ENCODE data around the gene EEF1G.

The EEF1G gene

DNA sequence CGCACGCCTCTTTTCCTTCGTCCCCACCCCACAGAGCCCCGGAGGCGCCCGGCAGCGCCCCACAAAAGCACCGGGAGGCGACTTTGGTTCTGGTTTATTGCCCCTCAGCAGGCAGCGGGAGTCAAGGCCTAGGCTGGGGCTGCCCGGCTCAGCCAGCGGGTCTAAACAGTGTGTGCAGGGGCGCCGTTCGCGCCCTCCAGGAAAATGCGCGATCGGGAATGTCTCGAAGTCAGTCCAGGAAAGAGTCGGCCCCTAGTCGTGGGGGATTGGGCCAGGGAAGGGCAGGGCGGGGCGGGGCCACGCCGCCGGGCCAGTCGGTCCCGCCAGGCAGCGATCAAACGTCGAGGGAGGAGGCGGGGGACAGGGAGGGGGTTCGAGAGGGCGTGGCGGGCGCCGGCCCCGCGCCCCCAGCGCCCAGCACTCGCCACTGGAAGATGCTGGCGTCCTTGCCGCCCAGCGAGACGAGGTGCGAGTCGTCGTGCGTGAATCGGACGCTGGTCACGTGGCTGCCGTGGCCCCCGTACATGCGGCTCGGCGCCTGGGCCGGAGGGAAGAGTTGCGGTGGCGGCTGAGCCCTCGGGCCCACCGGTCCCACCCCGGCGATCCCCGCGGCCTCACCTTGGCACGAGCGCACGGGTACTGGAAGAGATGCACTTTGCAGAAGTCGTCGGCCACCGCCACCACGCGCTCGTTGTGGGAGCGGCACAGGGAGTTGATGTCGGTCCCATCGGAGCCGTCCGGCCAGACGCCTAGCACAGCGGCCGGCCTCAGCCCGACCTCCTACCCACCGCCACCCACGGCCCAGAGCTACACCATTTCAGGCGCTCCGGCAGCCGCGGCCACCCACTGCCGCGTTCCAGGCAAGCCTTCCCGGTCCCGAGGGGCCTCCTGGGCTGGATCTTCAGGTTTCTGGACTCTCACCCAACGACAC lies 28.7 kb upstream of the EEF1G start:
- Histone ChIP-seq H3K4me1 (ENCODE audit: control insufficient read depth, insufficient read depth, low read length) (peaks cover 31% of the 10 kb centered on the region), H3K4me2 (ENCODE audit: low read length) (peak overlapping the region; percentile 85), H3K27me3 (ENCODE audit: control insufficient read depth, insufficient read depth, low read length) (no peaks in the 10 kb centered on the region), H3K9me3 (replicated peaks; ENCODE audit: low read length) (no peaks in the 10 kb centered on the region), H3K9ac (ENCODE audit: low read depth, low read length) (peak overlapping the region; percentile 99), H3K36me3 (ENCODE audit: insufficient read depth, low read length) (peaks cover 61% of the 10 kb centered on the region), H3K4me3 (ENCODE audit: low read length) (peak overlapping the region; percentile 68)

DNA sequence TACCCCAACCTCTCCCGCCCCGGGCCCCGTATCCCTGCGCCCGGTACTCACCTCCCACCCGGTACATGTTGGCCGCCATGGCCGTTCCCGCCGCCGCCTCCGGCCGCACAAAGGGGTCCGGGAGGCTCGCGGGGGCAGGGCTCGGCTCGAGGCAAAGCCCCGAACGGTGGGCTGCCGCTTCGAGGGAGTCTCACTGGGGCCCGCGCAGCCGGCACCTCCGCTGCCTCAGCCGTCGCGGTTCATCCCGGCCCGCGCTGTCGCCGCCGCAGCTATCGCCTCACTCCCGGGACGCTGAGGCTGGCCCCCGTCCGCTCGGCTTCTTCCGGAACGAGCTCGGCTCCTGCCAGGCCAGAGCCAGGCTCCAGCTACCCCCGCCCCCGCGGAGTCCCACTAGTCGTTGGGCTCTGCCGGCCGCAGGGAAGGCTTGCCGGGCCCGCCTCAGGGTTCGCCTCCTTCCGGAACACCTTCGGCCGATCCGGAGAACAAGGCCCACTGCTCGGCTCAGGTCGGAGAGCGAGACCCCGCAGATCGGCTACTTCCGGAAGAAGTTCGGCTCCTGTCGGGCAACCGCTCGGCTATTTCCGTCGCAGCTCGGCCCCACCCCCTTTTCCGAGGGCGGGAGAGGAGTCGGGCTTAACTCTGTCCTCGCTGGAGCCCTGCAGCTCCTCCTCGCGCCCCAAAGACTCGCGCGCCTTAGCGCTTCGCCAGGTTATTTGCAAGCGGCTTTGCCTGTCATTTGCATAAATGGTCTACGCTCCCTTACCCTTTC lies 27.9 kb upstream of the EEF1G start, which contains the start of gene MTA2:
Gene MTA2 (minus strand): TSS at position 494 of the 769 bp plus-strand sequence. CDS start 415 bp downstream, at position 79.
- no peaks in the 10 kb centered on the region for H3K9me3 ChIP-seq (replicated peaks; ENCODE audit: low read length)
- H3K27me3 ChIP-seq (ENCODE audit: control insufficient read depth, insufficient read depth, low read length): no peaks in the 10 kb centered on the region
- H3K4me1 ChIP-seq (ENCODE audit: control insufficient read depth, insufficient read depth, low read length): peaks cover 31% of the 10 kb centered on the region
- peak within 1 kb of the TSS; percentile 85 for H3K4me2 ChIP-seq (ENCODE audit: low read length)
- H3K9ac ChIP-seq (ENCODE audit: low read depth, low read length): peak within 1 kb of the TSS; percentile 99
- peak within 1 kb of the TSS; percentile 97 for H3K4me3 ChIP-seq (ENCODE audit: low read length)
- H3K36me3 ChIP-seq (ENCODE audit: insufficient read depth, low read length): peaks cover 66% of the 10 kb centered on the region

- Histone ChIP-seq H3K27me3 (ENCODE audit: control insufficient read depth, insufficient read depth, low read length) (no peaks in the 10 kb centered on the region), H3K9me3 (replicated peaks; ENCODE audit: low read length) (no peaks in the 10 kb centered on the region), H3K4me1 (ENCODE audit: control insufficient read depth, insufficient read depth, low read length) (peaks cover 31% of the 10 kb centered on the region), H3K4me2 (ENCODE audit: low read length) (peak overlapping the region; percentile 84), H3K36me3 (ENCODE audit: insufficient read depth, low read length) (peaks cover 68% of the 10 kb centered on the region), H3K9ac (ENCODE audit: low read depth, low read length) (peak overlapping the region; percentile 99), H3K4me3 (ENCODE audit: low read length) (peak overlapping the region; percentile 97)
These were observed 27.4 kb upstream of the EEF1G start for GRCh38 chr11:62601122-62601371.

- peak overlapping the region; percentile 97 for H3K4me3 ChIP-seq (ENCODE audit: low read length)
- H3K9me3 ChIP-seq (replicated peaks; ENCODE audit: low read length): no peaks in the 10 kb centered on the region
- H3K4me1 ChIP-seq (ENCODE audit: control insufficient read depth, insufficient read depth, low read length): peaks cover 31% of the 10 kb centered on the region
- H3K9ac ChIP-seq (ENCODE audit: low read depth, low read length): peak overlapping the region; percentile 99
- no peaks in the 10 kb centered on the region for H3K27me3 ChIP-seq (ENCODE audit: control insufficient read depth, insufficient read depth, low read length)
- peaks cover 68% of the 10 kb centered on the region for H3K36me3 ChIP-seq (ENCODE audit: insufficient read depth, low read length)
- peak overlapping the region; percentile 84 for H3K4me2 ChIP-seq (ENCODE audit: low read length)
These were observed 26.9 kb upstream of the EEF1G start for GRCh38 chr11:62600367-62601121.

- H3K4me1 ChIP-seq (ENCODE audit: control insufficient read depth, insufficient read depth, low read length): peaks cover 31% of the 10 kb centered on the region
- no peaks in the 10 kb centered on the region for H3K27me3 ChIP-seq (ENCODE audit: control insufficient read depth, insufficient read depth, low read length)
- peak overlapping the region; percentile 97 for H3K4me3 ChIP-seq (ENCODE audit: low read length)
- H3K4me2 ChIP-seq (ENCODE audit: low read length): peak overlapping the region; percentile 84
- H3K9ac ChIP-seq (ENCODE audit: low read depth, low read length): peak overlapping the region; percentile 99
- H3K36me3 ChIP-seq (ENCODE audit: insufficient read depth, low read length): peaks cover 68% of the 10 kb centered on the region
- H3K9me3 ChIP-seq (replicated peaks; ENCODE audit: low read length): no peaks in the 10 kb centered on the region
These were observed 26.2 kb upstream of the EEF1G start for GRCh38 chr11:62599901-62600300.

DNA sequence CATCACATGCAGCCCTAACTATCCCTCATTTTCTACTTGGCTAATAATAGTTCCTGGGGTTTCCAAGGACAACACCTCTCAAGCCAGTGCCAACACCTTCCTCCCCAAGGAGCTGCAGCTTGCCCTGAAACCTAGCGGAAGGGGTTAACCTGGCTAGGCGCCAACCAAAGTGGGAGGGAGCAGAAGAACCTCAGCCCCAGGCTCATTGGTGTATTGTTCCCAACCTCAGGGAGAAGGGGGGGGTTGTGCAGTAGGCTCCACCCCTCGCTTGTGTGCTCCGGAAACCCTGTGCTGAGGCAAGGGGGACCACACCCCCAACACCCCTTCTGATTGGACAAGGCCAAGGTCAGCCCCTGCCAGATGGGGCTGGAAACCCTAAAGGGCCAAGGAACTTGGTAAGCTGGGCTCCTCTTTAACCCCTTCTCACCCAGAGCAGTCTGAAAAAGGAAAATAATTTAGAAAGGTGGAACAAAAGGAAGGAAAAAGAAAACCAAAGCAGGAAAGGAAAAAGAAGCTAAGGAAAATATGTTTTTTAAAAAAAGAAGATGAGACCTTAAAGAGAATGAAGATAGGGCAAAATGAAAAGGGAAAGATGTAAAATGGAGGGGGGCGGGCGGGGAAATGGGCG lies 25.5 kb upstream of the EEF1G start:
- no peaks in the 10 kb centered on the region for H3K27me3 ChIP-seq (ENCODE audit: control insufficient read depth, insufficient read depth, low read length)
- peak overlapping the region; percentile 84 for H3K4me2 ChIP-seq (ENCODE audit: low read length)
- peaks cover 31% of the 10 kb centered on the region for H3K4me1 ChIP-seq (ENCODE audit: control insufficient read depth, insufficient read depth, low read length)
- peak overlapping the region; percentile 99 for H3K9ac ChIP-seq (ENCODE audit: low read depth, low read length)
- peak overlapping the region; percentile 97 for H3K4me3 ChIP-seq (ENCODE audit: low read length)
- peaks cover 68% of the 10 kb centered on the region for H3K36me3 ChIP-seq (ENCODE audit: insufficient read depth, low read length)
- no peaks in the 10 kb centered on the region for H3K9me3 ChIP-seq (replicated peaks; ENCODE audit: low read length)

DNA sequence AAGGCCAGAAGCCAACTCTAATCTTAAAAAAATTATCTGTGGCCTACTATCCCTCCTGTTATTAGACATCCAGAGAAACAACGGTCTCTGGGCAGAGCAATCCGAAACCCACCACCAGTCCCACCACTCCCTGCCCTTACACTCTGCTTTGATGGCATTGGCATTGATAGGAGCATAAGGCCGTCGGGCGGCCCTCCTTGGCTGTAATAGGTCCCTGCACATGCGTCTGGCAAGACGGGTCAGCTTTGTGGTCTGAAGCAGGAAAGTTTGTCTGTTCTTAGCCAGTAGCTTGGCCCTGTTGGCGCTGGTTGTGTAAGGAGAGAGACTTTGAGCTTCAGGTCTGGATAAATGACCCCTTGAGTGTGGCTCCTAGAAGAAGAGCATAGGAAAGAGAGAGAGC lies 21.4 kb upstream of the EEF1G start:
- Histone ChIP-seq H3K4me1 (ENCODE audit: control insufficient read depth, insufficient read depth, low read length) (peaks cover 28% of the 10 kb centered on the region), H3K4me2 (ENCODE audit: low read length) (no peak overlapping the region), H3K27me3 (ENCODE audit: control insufficient read depth, insufficient read depth, low read length) (no peaks in the 10 kb centered on the region), H3K4me3 (ENCODE audit: low read length) (no peak overlapping the region), H3K9ac (ENCODE audit: low read depth, low read length) (no peak overlapping the region), H3K9me3 (replicated peaks; ENCODE audit: low read length) (no peaks in the 10 kb centered on the region), H3K36me3 (ENCODE audit: insufficient read depth, low read length) (peaks cover 69% of the 10 kb centered on the region)

DNA sequence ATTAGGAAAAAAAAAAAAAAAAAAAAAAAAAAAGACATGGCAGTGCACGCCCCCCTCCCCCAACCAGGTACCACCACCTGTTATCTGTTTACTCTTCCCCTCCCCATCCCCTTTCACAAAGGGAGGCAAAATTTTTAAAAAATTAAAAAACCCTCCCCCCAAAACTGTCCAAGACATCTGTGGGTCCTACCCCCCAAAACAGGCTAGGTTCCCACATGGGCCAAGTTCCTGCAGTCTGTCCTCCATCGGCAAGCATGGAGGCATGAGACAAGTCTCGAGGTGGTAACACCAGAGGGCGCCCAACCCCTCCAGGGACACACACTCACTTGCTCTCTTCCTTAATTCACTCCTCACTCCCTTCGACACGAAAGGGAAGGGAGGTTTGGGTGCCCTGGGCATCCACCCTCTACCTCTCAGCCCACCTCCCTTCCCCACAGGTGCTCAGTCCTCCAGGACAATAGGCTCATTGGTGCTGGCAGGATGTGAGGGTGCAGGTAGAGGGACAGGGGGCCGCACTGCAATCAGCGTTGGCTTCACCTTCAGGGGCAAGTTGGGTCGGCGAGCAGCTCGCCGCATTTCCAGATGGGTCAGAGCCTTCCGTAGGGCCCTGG lies 19.8 kb upstream of the EEF1G start:
- H3K9ac ChIP-seq (ENCODE audit: low read depth, low read length): no peak overlapping the region
- H3K4me1 ChIP-seq (ENCODE audit: control insufficient read depth, insufficient read depth, low read length): peaks cover 14% of the 10 kb centered on the region
- H3K9me3 ChIP-seq (replicated peaks; ENCODE audit: low read length): no peaks in the 10 kb centered on the region
- peaks cover 58% of the 10 kb centered on the region for H3K36me3 ChIP-seq (ENCODE audit: insufficient read depth, low read length)
- no peaks in the 10 kb centered on the region for H3K27me3 ChIP-seq (ENCODE audit: control insufficient read depth, insufficient read depth, low read length)
- no peak overlapping the region for H3K4me3 ChIP-seq (ENCODE audit: low read length)
- H3K4me2 ChIP-seq (ENCODE audit: low read length): no peak overlapping the region

GRCh38 chr11:62592989-62593421 lies 19.3 kb upstream of the EEF1G start:
- no peaks in the 10 kb centered on the region for H3K9me3 ChIP-seq (replicated peaks; ENCODE audit: low read length)
- H3K36me3 ChIP-seq (ENCODE audit: insufficient read depth, low read length): peaks cover 52% of the 10 kb centered on the region
- no peak overlapping the region for H3K4me2 ChIP-seq (ENCODE audit: low read length)
- no peaks in the 10 kb centered on the region for H3K27me3 ChIP-seq (ENCODE audit: control insufficient read depth, insufficient read depth, low read length)
- H3K4me1 ChIP-seq (ENCODE audit: control insufficient read depth, insufficient read depth, low read length): peaks cover 14% of the 10 kb centered on the region
- no peak overlapping the region for H3K9ac ChIP-seq (ENCODE audit: low read depth, low read length)
- H3K4me3 ChIP-seq (ENCODE audit: low read length): no peak overlapping the region

- peak overlapping the region; percentile 71 for H3K9ac ChIP-seq (ENCODE audit: low read depth, low read length)
- peak overlapping the region; percentile 89 for H3K4me2 ChIP-seq (ENCODE audit: low read length)
- peak overlapping the region; percentile 68 for H3K4me3 ChIP-seq (ENCODE audit: low read length)
- H3K4me1 ChIP-seq (ENCODE audit: control insufficient read depth, insufficient read depth, low read length): peaks cover 17% of the 10 kb centered on the region
- H3K9me3 ChIP-seq (replicated peaks; ENCODE audit: low read length): no peaks in the 10 kb centered on the region
- H3K36me3 ChIP-seq (ENCODE audit: insufficient read depth, low read length): peaks cover 45% of the 10 kb centered on the region
- no peaks in the 10 kb centered on the region for H3K27me3 ChIP-seq (ENCODE audit: control insufficient read depth, insufficient read depth, low read length)
These were observed 18.6 kb upstream of the EEF1G start for GRCh38 chr11:62592146-62592815.
